Mesothelial cell of epicardium (in vitro differentiated cells): ENCODE data around the gene CAPZA2. TPM values are rescaled to one million over a fixed set of nuclear protein-coding genes. Genes with fewer than 3 reads are reported as not detected.

ENCODE experiments used
- DNase-seq, 2 experiments: peaks; one replicate each; pipeline ENCODE4 v3.0.0; 2021; ENCODE audit warnings: low spot score in 2 of 2; ENCODE audit not compliant: unreplicated experiment in 2 of 2
- H3K27ac Mint-ChIP-seq: 2 replicates; pipeline ENCODE4 v1.8.0; 2021; ENCODE audit warnings: mixed read lengths
- H3K27me3 Mint-ChIP-seq: 2 replicates; pipeline ENCODE4 v1.8.0; 2021; ENCODE audit warnings: low read depth, mixed read lengths
- H3K36me3 Mint-ChIP-seq: 2 replicates; pipeline ENCODE4 v1.8.0; 2021; ENCODE audit warnings: mixed read lengths
- H3K4me1 Mint-ChIP-seq: 2 replicates; pipeline ENCODE4 v1.8.0; 2021; ENCODE audit warnings: mixed read lengths
- H3K4me3 Mint-ChIP-seq: 2 replicates; pipeline ENCODE4 v1.8.0; 2021; ENCODE audit warnings: mild to moderate bottlenecking, moderate library complexity, mixed read lengths
- H3K9me3 Mint-ChIP-seq: 2 replicates; pipeline ENCODE4 v1.8.0; 2021; ENCODE audit warnings: mixed read lengths
- CTCF ChIP-seq: fragments of 200-600 bp; sonication (generic); IDR thresholded peaks from one replicate; pipeline ENCODE4 v1.5.0; 2021; ENCODE audit warnings: antibody characterized with exemption; ENCODE audit not compliant: unreplicated experiment
- total RNA-seq: library from RNA; stranded (reverse); gene quantifications from 3 replicates; pipeline ENCODE4 v1.2.1, GENCODE V29; 2021

CAPZA2 gene
- total RNA-seq, 1 donor from 2014 or later: 109 TPM

GRCh38 chr7:116912269-116912909 lies 50.0 kb downstream of the CAPZA2 start:
- Mint-ChIP-seq H3K27ac (no peak overlapping the region), H3K36me3 (peaks cover 55% of the 10 kb centered on the region), H3K4me1 (no peaks in the 10 kb centered on the region), H3K4me3 (no peak overlapping the region), H3K27me3 (no peaks in the 10 kb centered on the region), H3K9me3 (peaks cover 17% of the 10 kb centered on the region)
- no peak for TF ChIP-seq CTCF
- DNase-seq: no peak

GRCh38 chr7:116918704-116919103 lies 56.3 kb downstream of the CAPZA2 start:
- Mint-ChIP-seq H3K27ac (no peak overlapping the region), H3K36me3 (peaks cover 36% of the 10 kb centered on the region), H3K4me3 (no peak overlapping the region), H3K4me1 (no peaks in the 10 kb centered on the region), H3K27me3 (no peaks in the 10 kb centered on the region), H3K9me3 (peaks cover 11% of the 10 kb centered on the region)
- no peak for DNase-seq
- no peak for TF ChIP-seq CTCF

GRCh38 chr7:116920359-116920758 lies 58.0 kb downstream of the CAPZA2 start:
- no peak for DNase-seq
- TF ChIP-seq CTCF: no peak
- H3K4me3 Mint-ChIP-seq: no peak overlapping the region
- H3K9me3 Mint-ChIP-seq: peaks cover 11% of the 10 kb centered on the region
- peaks cover 28% of the 10 kb centered on the region for H3K36me3 Mint-ChIP-seq
- H3K4me1 Mint-ChIP-seq: peaks cover 4% of the 10 kb centered on the region
- H3K27ac Mint-ChIP-seq: no peak overlapping the region
- no peaks in the 10 kb centered on the region for H3K27me3 Mint-ChIP-seq

GRCh38 chr7:116922545-116922944 lies 60.2 kb downstream of the CAPZA2 start:
- DNase-seq: no peak
- H3K27ac Mint-ChIP-seq: no peak overlapping the region
- TF ChIP-seq CTCF: no peak
- peaks cover 11% of the 10 kb centered on the region for H3K9me3 Mint-ChIP-seq
- no peak overlapping the region for H3K4me3 Mint-ChIP-seq
- H3K27me3 Mint-ChIP-seq: no peaks in the 10 kb centered on the region
- peaks cover 25% of the 10 kb centered on the region for H3K36me3 Mint-ChIP-seq
- peaks cover 4% of the 10 kb centered on the region for H3K4me1 Mint-ChIP-seq

- Mint-ChIP-seq H3K9me3 (peaks cover 7% of the 10 kb centered on the region), H3K4me3 (no peak overlapping the region), H3K36me3 (peaks cover 14% of the 10 kb centered on the region), H3K27ac (peak overlapping the region; percentile 51), H3K27me3 (no peaks in the 10 kb centered on the region), H3K4me1 (peaks cover 4% of the 10 kb centered on the region)
- DNase-seq: no peak
- TF ChIP-seq CTCF: no peak
These were observed 62.4 kb downstream of the CAPZA2 start for GRCh38 chr7:116924741-116925140.

DNA sequence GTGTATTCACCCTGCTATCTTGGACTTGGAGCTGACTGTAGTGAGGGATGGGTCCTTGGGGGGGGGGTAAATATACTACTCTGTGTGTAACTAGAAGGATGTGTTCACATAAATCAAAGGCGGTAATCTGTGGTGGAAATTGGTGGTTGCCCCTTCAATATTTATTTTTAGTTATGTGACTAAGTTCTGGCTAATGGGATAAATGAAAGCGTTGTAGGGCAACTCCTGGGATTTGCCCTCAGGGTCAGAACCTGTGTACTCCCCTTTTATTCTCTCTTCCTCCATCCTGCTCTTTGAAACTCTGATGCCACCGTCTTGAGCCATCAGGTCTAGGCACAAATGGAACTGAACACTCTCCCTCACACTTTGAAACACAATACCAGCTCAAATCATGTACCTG lies 66.6 kb downstream of the CAPZA2 start:
- no peaks in the 10 kb centered on the region for H3K27me3 Mint-ChIP-seq
- TF ChIP-seq CTCF: no peak
- no peak overlapping the region for H3K27ac Mint-ChIP-seq
- no peaks in the 10 kb centered on the region for H3K9me3 Mint-ChIP-seq
- no peak overlapping the region for H3K4me3 Mint-ChIP-seq
- no peak for DNase-seq
- peaks cover 4% of the 10 kb centered on the region for H3K4me1 Mint-ChIP-seq
- no peaks in the 10 kb centered on the region for H3K36me3 Mint-ChIP-seq
